SK-N-SH treated with all-trans-retinoic acid at 6 μM for 48 hours (cell line): ENCODE results near the gene PRR7.
A peak's percentile ranks its signal among the peaks of the same experiment; 100 is the strongest.

Experiments used
- ATAC-seq: fragments of 200-7000 bp; cut with Tn5 transposase; 3 replicates; pipeline ENCODE4 v1.9.1; 2020; ENCODE audit warnings: mild to moderate bottlenecking, moderate library complexity
- ARNTL ChIP-seq: fragments of 450-650 bp; formaldehyde crosslinking; IDR thresholded peaks from 2 replicates; pipeline ENCODE4 v1.5.0; 2020; ENCODE audit warnings: low read depth, mild to moderate bottlenecking, moderate library complexity, borderline replicate concordance
- BACH2 ChIP-seq: fragments of 250-450 bp; sonication (Bioruptor Pico); IDR thresholded peaks from 2 replicates; pipeline ENCODE4 v1.9.0; 2021; ENCODE audit warnings: mild to moderate bottlenecking, borderline replicate concordance
- CREB5 ChIP-seq: fragments of 250-450 bp; sonication (Bioruptor Pico); IDR thresholded peaks from 2 replicates; pipeline ENCODE4 v1.5.1; 2020; ENCODE audit warnings: low read depth, mild to moderate bottlenecking, moderate library complexity
- CSDC2 ChIP-seq: fragments of 250-450 bp; sonication (Bioruptor Pico); IDR thresholded peaks from 2 replicates; pipeline ENCODE4 v1.5.0; 2020; ENCODE audit warnings: mild to moderate bottlenecking, moderate library complexity
- CSRNP3 ChIP-seq: fragments of 250-450 bp; sonication (Bioruptor Pico); IDR thresholded peaks from 2 replicates; pipeline ENCODE4 v1.5.1; 2021; ENCODE audit warnings: mild to moderate bottlenecking, moderate library complexity
- ESRRG ChIP-seq: fragments of 250-450 bp; sonication (Bioruptor Pico); IDR thresholded peaks from 2 replicates; pipeline ENCODE4 v1.6.1; 2021; ENCODE audit warnings: mild to moderate bottlenecking
- GLIS3 ChIP-seq: fragments of 250-450 bp; sonication (Bioruptor Pico); IDR thresholded peaks from 2 replicates; pipeline ENCODE4 v1.5.0; 2020; ENCODE audit warnings: mild to moderate bottlenecking, moderate library complexity
- ISL1 ChIP-seq: fragments of 250-450 bp; sonication (Bioruptor Pico); IDR thresholded peaks from 2 replicates; pipeline ENCODE4 v2.1.2; 2022; ENCODE audit warnings: mild to moderate bottlenecking, moderate library complexity
- OSR1 ChIP-seq: fragments of 250-450 bp; sonication (Bioruptor Pico); IDR thresholded peaks from 2 replicates; pipeline ENCODE4 v1.8.0; 2022; ENCODE audit warnings: moderate library complexity, mild to moderate bottlenecking, inconsistent platforms
- PATZ1 ChIP-seq: fragments of 250-450 bp; sonication (Bioruptor Pico); IDR thresholded peaks from 2 replicates; pipeline ENCODE4 v1.8.0; 2020; ENCODE audit warnings: mild to moderate bottlenecking, moderate library complexity, borderline replicate concordance
- POU6F1 ChIP-seq: fragments of 250-450 bp; sonication (Bioruptor Pico); IDR thresholded peaks from 2 replicates; pipeline ENCODE4 v1.8.0; 2021; ENCODE audit warnings: low read depth, mild to moderate bottlenecking, moderate library complexity, borderline replicate concordance
- PPARA ChIP-seq: fragments of 250-450 bp; sonication (Bioruptor Pico); IDR thresholded peaks from 2 replicates; pipeline ENCODE4 v1.5.0; 2020; ENCODE audit warnings: mild to moderate bottlenecking, borderline replicate concordance
- RARB ChIP-seq: fragments of 250-450 bp; sonication (Bioruptor Pico); IDR thresholded peaks from 2 replicates; pipeline ENCODE4 v1.8.0; 2021; ENCODE audit warnings: mild to moderate bottlenecking, moderate library complexity
- TCF4 ChIP-seq: fragments of 250-450 bp; sonication (Bioruptor Pico); IDR thresholded peaks from 2 replicates; pipeline ENCODE4 v1.8.0; 2021; ENCODE audit warnings: mild to moderate bottlenecking, moderate library complexity, borderline replicate concordance
- TOX ChIP-seq: fragments of 250-450 bp; sonication (Bioruptor Pico); IDR thresholded peaks from 2 replicates; pipeline ENCODE4 v1.8.0; 2021; ENCODE audit warnings: mild to moderate bottlenecking, moderate library complexity, borderline replicate concordance
- ZC3H10 ChIP-seq: fragments of 250-450 bp; sonication (Bioruptor Pico); IDR thresholded peaks from 2 replicates; pipeline ENCODE4 v1.5.1; 2021; ENCODE audit warnings: mild to moderate bottlenecking, moderate library complexity
- ZFP3 ChIP-seq: fragments of 250-450 bp; sonication (Bioruptor Pico); IDR thresholded peaks from 2 replicates; pipeline ENCODE4 v1.5.0; 2020; ENCODE audit warnings: mild to moderate bottlenecking, moderate library complexity
- ZFP30 ChIP-seq: fragments of 450-650 bp; formaldehyde crosslinking; IDR thresholded peaks from 2 replicates; pipeline ENCODE4 v1.5.0; 2022; ENCODE audit warnings: mild to moderate bottlenecking, moderate library complexity
- ZNF565 ChIP-seq: fragments of 450-650 bp; formaldehyde crosslinking; conservative IDR thresholded peaks from 2 replicates; pipeline ENCODE4 v1.5.0; 2020; ENCODE audit warnings: low read depth, mild to moderate bottlenecking, moderate library complexity
- ZNF8 ChIP-seq: fragments of 450-650 bp; formaldehyde crosslinking; IDR thresholded peaks from 2 replicates; pipeline ENCODE4 v1.5.0; 2020; ENCODE audit warnings: mild to moderate bottlenecking, moderate library complexity

PRR7 gene

DNA sequence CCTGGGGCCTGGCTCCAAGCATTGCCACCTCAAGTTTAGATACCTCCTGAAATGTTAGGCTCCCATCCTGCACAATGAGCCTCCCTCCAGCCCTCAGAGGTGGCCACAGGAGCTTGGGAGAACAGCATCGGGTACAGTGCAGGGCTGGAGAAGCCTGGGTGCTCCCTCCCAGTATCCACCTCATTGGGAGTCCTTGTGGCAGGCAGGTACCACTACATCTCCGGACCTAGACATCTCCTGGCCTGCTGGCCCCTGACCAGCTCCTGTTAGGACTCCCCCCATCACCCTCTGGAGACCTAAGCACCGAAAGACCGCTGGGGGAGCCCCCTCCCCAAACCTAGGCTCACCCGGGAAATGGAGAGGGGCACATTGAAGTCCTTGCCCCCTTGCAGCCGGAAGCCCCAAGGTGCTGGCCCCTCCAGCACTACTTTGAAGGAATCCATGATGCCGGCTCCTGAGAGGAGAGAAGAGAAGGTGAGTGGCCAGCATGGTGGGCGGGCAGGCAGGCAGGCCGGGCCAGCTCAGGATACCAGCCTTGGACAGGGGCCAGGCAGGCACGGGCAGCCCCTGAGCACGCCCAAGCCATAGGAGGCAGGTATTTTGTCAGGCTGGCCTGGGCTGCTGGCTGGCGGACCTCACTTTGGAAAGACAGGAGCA lies 49.6 kb downstream of the PRR7 start:
- TF ChIP-seq TCF4 (CRISPR knock-in tag): no peak
- TF ChIP-seq POU6F1: no peak
- no peak for TF ChIP-seq GLIS3
- no peak for TF ChIP-seq ZFP30 (CRISPR knock-in tag)
- TF ChIP-seq TOX (CRISPR knock-in tag): no peak
- TF ChIP-seq CSRNP3 (CRISPR knock-in tag): no peak
- no peak for TF ChIP-seq PATZ1 (CRISPR knock-in tag)
- no peak for TF ChIP-seq ARNTL
- TF ChIP-seq OSR1 (CRISPR knock-in tag): no peak
- TF ChIP-seq CSDC2 (CRISPR knock-in tag): no peak
- TF ChIP-seq RARB (CRISPR knock-in tag): no peak
- no peak for TF ChIP-seq ZFP3 (CRISPR knock-in tag)
- TF ChIP-seq BACH2 (CRISPR knock-in tag): no peak
- no peak for TF ChIP-seq ZC3H10 (CRISPR knock-in tag)
- TF ChIP-seq ISL1 (CRISPR knock-in tag): no peak
- TF ChIP-seq PPARA (CRISPR knock-in tag): no peak
- TF ChIP-seq CREB5 (CRISPR knock-in tag): no peak
- TF ChIP-seq ESRRG: no peak
- TF ChIP-seq ZNF8 (CRISPR knock-in tag): no peak
- TF ChIP-seq ZNF565 (CRISPR knock-in tag): no peak
- peak; percentile 48 for ATAC-seq

- no peak for TF ChIP-seq ZC3H10 (CRISPR knock-in tag)
- TF ChIP-seq ARNTL: no peak
- TF ChIP-seq PATZ1 (CRISPR knock-in tag): peak; percentile 34; the same call in 1 of the 2 replicates
- peak; percentile 66 for ATAC-seq
These were observed 50.2 kb downstream of the PRR7 start for GRCh38 chr5:177496727-177497291.

DNA sequence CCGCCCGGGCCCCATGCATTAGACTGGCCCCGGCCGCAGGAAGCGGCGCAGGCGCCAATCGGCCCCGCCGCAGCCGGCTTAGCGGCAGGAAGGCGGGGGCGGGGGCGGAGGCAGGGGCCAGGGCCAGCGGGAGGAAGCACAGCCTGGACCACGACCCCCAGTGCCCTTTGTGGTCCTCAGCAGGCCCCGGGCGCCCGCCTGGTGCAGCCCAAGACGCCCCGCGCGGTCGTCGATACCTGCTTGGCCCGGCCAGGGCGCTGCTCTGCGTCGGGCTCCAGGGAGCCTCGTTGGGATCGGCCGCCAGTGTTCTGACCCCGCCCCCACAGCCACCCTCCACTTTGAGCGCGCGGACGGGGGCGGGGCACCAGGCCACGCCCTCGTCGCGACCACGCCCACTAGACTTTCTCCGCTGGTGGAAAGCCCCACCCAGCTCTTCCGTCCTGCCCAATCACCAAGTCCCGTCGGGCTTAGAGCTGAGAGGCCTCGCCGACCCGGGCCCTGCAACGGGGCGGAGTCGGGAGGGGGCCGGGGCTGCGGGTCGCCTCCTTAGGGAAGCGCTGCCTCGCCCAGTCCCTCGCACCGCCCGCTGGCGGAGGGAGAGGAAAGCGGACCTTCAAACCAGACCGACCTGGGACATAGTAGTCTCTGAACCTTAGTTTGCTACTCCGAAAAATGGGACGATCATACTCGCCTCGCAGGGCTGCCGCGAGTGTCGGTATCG lies 50.8 kb downstream of the PRR7 start, which contains the start of gene PDLIM7:
TSS of gene PDLIM7 (minus strand) at position 313 of the 721 bp plus-strand sequence. CDS start 1,092 bp downstream, outside the sequence.
- ATAC-seq: peak; percentile 74
- TF ChIP-seq ISL1 (CRISPR knock-in tag) (no peak), POU6F1 (peak; percentile 70; the same call in 1 of the 2 replicates)
